ENCODE measurements around the gene IFITM10. TPM values are rescaled to one million over a fixed set of nuclear protein-coding genes. Genes with fewer than 3 reads are reported as not detected.

IFITM10 gene
- total and polyA plus RNA-seq, 11 donors, result 0.12 to 3.6 (median 0.54) TPM

- Histone ChIP-seq H3K4me1 (peaks cover 0 to 7% (median 0%) of the 10 kb centered on the region in 12 donors), H3K27ac (no peak overlapping the region), H3K4me3 (no peak overlapping the region), H3K9me3 (no peaks in the 10 kb centered on the region), H3K36me3 (no peaks in the 10 kb centered on the region), H3K27me3 (peaks cover 0 to 10% (median 0%) of the 10 kb centered on the region in 9 donors)
- intact Hi-C loops (cut with DNase I), result loop anchor here in 3 of 10 donors (5.0 to 10.0 kb wide), 3 partner anchors 33 to 85 kb away; partner anchors contain the start of genes CTSD (in 1 of the 3) and IFITM10 (in 1 of the 3)
- DNase-seq, result no peak
- no peak for ATAC-seq
- 75 to 84% (median 78%) methylated on average over 8 of the region's 8 CpGs for WGBS, 4 donors
- TF ChIP-seq CTCF (IDR thresholded peaks at IDR 0.05) (no peak), POLR2A (IDR thresholded peaks at IDR 0.05) (no peak)
Measured at GRCh38 chr11:1719781-1720180, 30.6 kb downstream of the IFITM10 start.

GRCh38 chr11:1718326-1718725 lies 32.1 kb downstream of the IFITM10 start:
- H3K27me3 ChIP-seq, result peaks cover 0 to 7% (median 0%) of the 10 kb centered on the region in 9 donors
- WGBS, 4 donors, result 91 to 94% (median 93%) methylated on average over 15 of the region's 15 CpGs

GRCh38 chr11:1717745-1718144 lies 32.6 kb downstream of the IFITM10 start:
- no peaks in the 10 kb centered on the region for H3K36me3 ChIP-seq
- H3K4me1 ChIP-seq, result peaks cover 0 to 7% (median 0%) of the 10 kb centered on the region in 12 donors
- peak in 4 of 5 donors; percentile 31 to 76 (median 52) for DNase-seq
- H3K27ac ChIP-seq, result peak overlapping the region in 8 of 12 donors; percentile 42 to 80 (median 64)
- 48 to 54% (median 50%) methylated on average over 8 of the region's 8 CpGs for WGBS, 4 donors
- ATAC-seq, result peak; percentile 64 to 83 (median 74)
- no peak overlapping the region for H3K4me3 ChIP-seq
- H3K9me3 ChIP-seq, result no peaks in the 10 kb centered on the region
- intact Hi-C loops (cut with DNase I), result loop anchor here in 3 of 10 donors (5.0 to 10.0 kb wide), 3 partner anchors 35 to 87 kb away; partner anchors contain the start of genes CTSD (in 1 of the 3) and IFITM10 (in 1 of the 3)
- peaks cover 0 to 6% (median 0%) of the 10 kb centered on the region in 9 donors for H3K27me3 ChIP-seq
- no peak for TF ChIP-seq CTCF (IDR thresholded peaks at IDR 0.05)
- no peak for TF ChIP-seq POLR2A (IDR thresholded peaks at IDR 0.05)

More at GRCh38 chr11:1718326-1718725, 32.1 kb downstream of the IFITM10 start:
- Histone ChIP-seq H3K27ac (peak overlapping the region in 8 of 12 donors; percentile 42 to 80 (median 64)), H3K36me3 (no peaks in the 10 kb centered on the region), H3K4me3 (no peak overlapping the region), H3K4me1 (peaks cover 0 to 7% (median 0%) of the 10 kb centered on the region in 12 donors), H3K9me3 (no peaks in the 10 kb centered on the region)
- DNase-seq (no peak), ATAC-seq (no peak)
- intact Hi-C loops (cut with DNase I), result loop anchor here in 3 of 10 donors (5.0 to 10.0 kb wide), 3 partner anchors 34 to 86 kb away; partner anchors contain the start of genes CTSD (in 1 of the 3) and IFITM10 (in 1 of the 3)
- TF ChIP-seq POLR2A (IDR thresholded peaks at IDR 0.05) (no peak), CTCF (IDR thresholded peaks at IDR 0.05) (no peak)

Measured in heart left ventricle (tissue), 16 donors.